ENCODE data around the gene THSD4.

THSD4 gene

GRCh38 chr15:71545223-71545760, 430.0 kb downstream of the THSD4 start:
- TF ChIP-seq CTCF (IDR thresholded peaks at IDR 0.05; ENCODE audit: extremely low read depth, missing control alignments), result no peak

GRCh38 chr15:71545923-71546322, 430.7 kb downstream of the THSD4 start:
- DNase-seq (ENCODE audit: low spot score), result no peak
- no peak for TF ChIP-seq CTCF (IDR thresholded peaks at IDR 0.05; ENCODE audit: extremely low read depth, missing control alignments)

More at GRCh38 chr15:71545223-71545760, 430.0 kb downstream of the THSD4 start:
- no peak for DNase-seq (ENCODE audit: low spot score)

- no peak for TF ChIP-seq CTCF (IDR thresholded peaks at IDR 0.05; ENCODE audit: extremely low read depth, missing control alignments)
- DNase-seq (ENCODE audit: low spot score), result no peak
Observed at GRCh38 chr15:71547011-71547410, 431.7 kb downstream of the THSD4 start.

GRCh38 chr15:71548401-71548807, 433.1 kb downstream of the THSD4 start:
- TF ChIP-seq CTCF (IDR thresholded peaks at IDR 0.05; ENCODE audit: extremely low read depth, missing control alignments), result no peak
- DNase-seq (ENCODE audit: low spot score), result no peak

- no peak for TF ChIP-seq CTCF (IDR thresholded peaks at IDR 0.05; ENCODE audit: extremely low read depth, missing control alignments)
- DNase-seq (ENCODE audit: low spot score), result no peak
Observed at GRCh38 chr15:71549091-71549490, 433.8 kb downstream of the THSD4 start.

GRCh38 chr15:71549697-71550096, 434.4 kb downstream of the THSD4 start:
- TF ChIP-seq CTCF (IDR thresholded peaks at IDR 0.05; ENCODE audit: extremely low read depth, missing control alignments), result no peak
- DNase-seq (ENCODE audit: low spot score), result no peak

- no peak for TF ChIP-seq CTCF (IDR thresholded peaks at IDR 0.05; ENCODE audit: extremely low read depth, missing control alignments)
- DNase-seq (ENCODE audit: low spot score), result no peak
Observed at GRCh38 chr15:71551566-71551965, 436.3 kb downstream of the THSD4 start.

All from GM20000 (cell line).